Small intestine (tissue), 7 donors: Measurements from ENCODE around the gene MRPS24. TPM values are rescaled to one million over a fixed set of nuclear protein-coding genes. Genes with fewer than 3 reads are reported as not detected.

Source experiments
- DNase-seq, 2 donors: peaks; one replicate each; pipeline versions ENCODE4 v3.0.0 to v3.0.0-alpha.2; 2013
- FAIRE-seq: peaks from 2 replicates; lab custom pipeline; 2012; peaks lifted over from hg19 to GRCh38; lab: Jason Lieb, UNC
- H3K27ac ChIP-seq, 3 donors: one replicate each; pipeline ENCODE4 v1.5.1; 2013; ENCODE audit warnings: low read length in 2 of 3, mild to moderate bottlenecking in 2 of 3, control low read depth in 1 of 3, inconsistent platforms in 1 of 3, low read depth in 1 of 3, moderate library complexity in 1 of 3
- H3K27me3 ChIP-seq, 3 donors: one replicate each; pipeline ENCODE4 v1.6.1; 2013; ENCODE audit warnings: low read length in 3 of 3, inconsistent platforms in 1 of 3; ENCODE audit not compliant: control insufficient read depth in 3 of 3, insufficient read depth in 3 of 3
- H3K36me3 ChIP-seq, 3 donors: one replicate each; pipeline ENCODE4 v1.6.1; 2013; ENCODE audit warnings: low read length in 3 of 3, inconsistent platforms in 1 of 3, low read depth in 1 of 3, mild to moderate bottlenecking in 1 of 3, moderate library complexity in 1 of 3; ENCODE audit not compliant: control insufficient read depth in 3 of 3, insufficient read depth in 2 of 3
- H3K4me1 ChIP-seq, 3 donors: one replicate each; pipeline ENCODE4 v1.6.1; 2013; ENCODE audit warnings: low read length in 2 of 3, inconsistent platforms in 1 of 3, low read depth in 1 of 3, mild to moderate bottlenecking in 1 of 3, moderate library complexity in 1 of 3; ENCODE audit not compliant: control insufficient read depth in 3 of 3, insufficient read depth in 2 of 3
- H3K4me3 ChIP-seq, 3 donors: one replicate each; pipeline ENCODE4 v1.5.1; 2013; ENCODE audit warnings: low read length in 3 of 3, control low read depth in 1 of 3, inconsistent platforms in 1 of 3, low read depth in 1 of 3, mild to moderate bottlenecking in 1 of 3, moderate library complexity in 1 of 3
- H3K9me3 ChIP-seq, 2 donors: one replicate each; pipeline ENCODE4 v1.6.1; 2013; ENCODE audit warnings: low read depth in 1 of 2, low read length in 1 of 2; ENCODE audit not compliant: control insufficient read depth in 2 of 2, insufficient read depth in 1 of 2
- WGBS, 3 donors: extraction: QIAGEN DNeasy Blood & Tissue Kit; methylation state at CpG; one replicate each; pipeline ENCODE4 v1.1.7; 2013; 5-methylcytosine and 5-hydroxymethylcytosine counted together
- polyA plus RNA-seq, 4 donors: library from polyadenylated mRNA; stranded (reverse) in 3 of 4; unstranded in 1 of 4; fragments of 200-250 nt in 3 of 4; fragments of 120-200 nt in 1 of 4; gene quantifications; one replicate each; pipeline versions ENCODE4 v1.2.1 to v1.2.3, GENCODE V29; 2013
- donor health status: healthy with polysubstance abuse.
- donor health status: control.
- donor health status: control.
- donor health status: Bipolar disorder and iron deficiency.
- donor health status: healthy.

Gene MRPS24
- polyA plus RNA-seq, 4 donors, result 88.9 to 174 (median 134) TPM

DNA sequence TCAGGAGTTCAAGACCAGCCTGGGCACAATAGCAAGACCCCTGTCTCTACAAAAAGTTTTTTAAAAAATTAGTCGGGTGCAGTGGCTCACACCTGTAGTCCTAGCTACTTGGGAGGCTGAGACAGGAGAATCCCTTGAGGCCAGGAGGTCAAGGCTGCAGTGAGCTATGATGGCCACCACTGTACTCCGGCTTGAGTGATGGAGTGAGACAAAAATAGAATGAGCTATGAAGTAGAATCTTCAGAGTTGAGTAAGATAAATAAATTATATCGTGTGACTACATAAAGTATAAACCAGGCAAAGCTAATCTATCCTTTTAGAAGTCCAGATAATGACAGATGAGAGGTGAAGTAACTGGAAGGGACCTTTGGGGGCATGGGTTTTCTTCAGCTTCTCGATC lies 15.3 kb upstream of the MRPS24 start:
- Histone ChIP-seq H3K4me3 (no peak overlapping the region), H3K9me3 (no peaks in the 10 kb centered on the region), H3K36me3 (peaks cover 14 to 48% (median 17%) of the 10 kb centered on the region in 3 donors), H3K4me1 (peaks cover 0 to 5% (median 0%) of the 10 kb centered on the region in 3 donors), H3K27ac (no peak overlapping the region), H3K27me3 (no peaks in the 10 kb centered on the region)
- DNase-seq, result no peak
- WGBS, 3 donors, result 88 to 90% (median 88%) methylated on average over 4 of the region's 4 CpGs
- FAIRE-seq, result no peak

DNA sequence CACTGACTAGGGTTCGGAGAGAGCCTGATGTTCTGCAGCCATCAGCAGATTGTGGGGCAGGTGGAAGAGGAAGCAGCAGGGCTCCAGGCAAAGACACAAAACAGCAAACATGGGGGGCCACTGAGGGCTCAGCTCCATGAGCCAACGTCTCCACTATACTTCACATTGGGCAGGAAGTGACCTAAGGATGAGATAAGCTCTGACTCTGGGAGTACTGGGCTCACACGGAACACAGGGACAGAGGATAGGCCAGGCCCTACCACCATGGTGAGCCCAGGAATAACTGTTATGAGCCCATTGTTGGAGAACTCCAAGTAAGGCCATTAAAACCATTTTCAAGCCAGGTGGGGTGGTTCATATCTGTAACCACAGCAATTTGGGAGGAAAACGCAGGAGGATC lies 14.9 kb upstream of the MRPS24 start:
- no peak overlapping the region for H3K4me3 ChIP-seq
- WGBS, 3 donors, result 81 to 90% (median 84%) methylated on average over 4 of the region's 4 CpGs
- no peaks in the 10 kb centered on the region for H3K9me3 ChIP-seq
- DNase-seq (no peak), FAIRE-seq (no peak)
- H3K4me1 ChIP-seq, result peaks cover 0 to 3% (median 0%) of the 10 kb centered on the region in 3 donors
- H3K27me3 ChIP-seq, result no peaks in the 10 kb centered on the region
- H3K27ac ChIP-seq, result no peak overlapping the region
- H3K36me3 ChIP-seq, result peaks cover 14 to 52% (median 17%) of the 10 kb centered on the region in 3 donors

DNA sequence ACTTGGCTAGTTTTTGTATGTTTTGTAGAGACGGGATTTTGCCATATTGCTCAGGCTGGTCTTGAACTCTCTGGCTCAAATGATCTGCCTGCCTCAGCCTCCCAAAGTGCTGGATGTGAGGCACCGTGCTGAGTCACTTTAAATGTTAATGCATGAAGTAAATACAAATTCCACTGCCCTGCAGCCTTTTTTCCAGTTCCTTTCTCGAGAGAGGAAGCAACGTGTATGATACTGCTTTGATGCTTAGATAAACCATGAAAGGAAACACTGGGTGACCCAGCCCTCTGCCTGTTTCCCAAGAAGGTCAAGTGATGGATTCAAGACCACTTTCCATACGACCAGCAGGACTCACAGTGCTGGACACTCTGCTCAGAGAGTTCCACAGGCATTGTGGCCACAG lies 11.3 kb upstream of the MRPS24 start:
- no peaks in the 10 kb centered on the region for H3K9me3 ChIP-seq
- H3K4me1 ChIP-seq, result no peaks in the 10 kb centered on the region
- peaks cover 25 to 76% (median 34%) of the 10 kb centered on the region in 3 donors for H3K36me3 ChIP-seq
- no peak overlapping the region for H3K27ac ChIP-seq
- WGBS, 3 donors, result 74 to 85% (median 80%) methylated on average over 5 of the region's 5 CpGs
- no peak for FAIRE-seq
- H3K4me3 ChIP-seq, result no peak overlapping the region
- DNase-seq, result no peak
- no peaks in the 10 kb centered on the region for H3K27me3 ChIP-seq

DNA sequence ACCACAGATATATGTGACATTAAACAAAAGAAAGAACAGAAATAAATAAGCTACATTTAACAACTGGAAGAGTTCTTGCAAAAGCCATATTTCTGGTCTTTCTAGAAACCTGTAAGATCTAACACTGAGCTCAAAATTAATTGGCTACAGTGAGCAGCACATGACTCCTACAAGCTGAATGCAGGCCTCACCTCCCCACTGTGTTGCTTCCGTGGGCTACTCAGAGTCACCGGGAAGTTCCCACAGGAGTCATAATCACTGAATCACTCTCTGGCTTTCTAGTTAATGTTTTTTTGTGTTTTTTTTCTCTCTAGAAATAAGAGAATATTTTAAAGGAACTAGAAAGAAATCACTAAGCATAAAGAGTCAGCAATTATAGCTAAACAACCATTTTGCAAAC lies 10.2 kb upstream of the MRPS24 start:
- WGBS, 3 donors, result 87 to 95% (median 91%) methylated on average over 2 of the region's 2 CpGs
- H3K27ac ChIP-seq, result no peak overlapping the region

DNA sequence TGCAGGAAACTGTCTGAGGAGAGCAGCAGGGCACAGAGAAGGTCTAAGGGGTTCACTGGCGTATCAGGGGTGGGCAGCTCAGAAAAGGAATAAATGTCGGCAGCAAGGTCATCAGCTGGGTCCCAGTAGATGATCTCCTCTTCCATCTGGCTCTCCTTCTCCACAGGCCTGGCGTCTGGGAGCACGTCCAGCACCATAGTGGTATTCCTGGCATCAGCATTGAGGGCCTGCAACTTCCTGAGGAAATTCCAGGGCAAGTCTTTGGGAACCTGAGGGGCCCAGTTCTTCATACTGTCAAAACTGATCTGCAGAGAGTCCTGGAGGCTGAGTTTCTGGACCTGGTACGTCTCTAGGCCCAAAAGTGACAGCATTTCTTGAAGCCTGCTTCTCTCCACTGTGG lies 9.6 kb upstream of the MRPS24 start:
- WGBS, 3 donors, result 84 to 97% (median 92%) methylated on average over 5 of the region's 5 CpGs

More for the DNA sequence above, 10.2 kb upstream of the MRPS24 start:
- Histone ChIP-seq H3K36me3 (peaks cover 22 to 82% (median 38%) of the 10 kb centered on the region in 3 donors), H3K9me3 (no peaks in the 10 kb centered on the region), H3K27me3 (no peaks in the 10 kb centered on the region), H3K4me3 (no peak overlapping the region), H3K4me1 (no peaks in the 10 kb centered on the region)
- DNase-seq (no peak), FAIRE-seq (no peak)

DNA sequence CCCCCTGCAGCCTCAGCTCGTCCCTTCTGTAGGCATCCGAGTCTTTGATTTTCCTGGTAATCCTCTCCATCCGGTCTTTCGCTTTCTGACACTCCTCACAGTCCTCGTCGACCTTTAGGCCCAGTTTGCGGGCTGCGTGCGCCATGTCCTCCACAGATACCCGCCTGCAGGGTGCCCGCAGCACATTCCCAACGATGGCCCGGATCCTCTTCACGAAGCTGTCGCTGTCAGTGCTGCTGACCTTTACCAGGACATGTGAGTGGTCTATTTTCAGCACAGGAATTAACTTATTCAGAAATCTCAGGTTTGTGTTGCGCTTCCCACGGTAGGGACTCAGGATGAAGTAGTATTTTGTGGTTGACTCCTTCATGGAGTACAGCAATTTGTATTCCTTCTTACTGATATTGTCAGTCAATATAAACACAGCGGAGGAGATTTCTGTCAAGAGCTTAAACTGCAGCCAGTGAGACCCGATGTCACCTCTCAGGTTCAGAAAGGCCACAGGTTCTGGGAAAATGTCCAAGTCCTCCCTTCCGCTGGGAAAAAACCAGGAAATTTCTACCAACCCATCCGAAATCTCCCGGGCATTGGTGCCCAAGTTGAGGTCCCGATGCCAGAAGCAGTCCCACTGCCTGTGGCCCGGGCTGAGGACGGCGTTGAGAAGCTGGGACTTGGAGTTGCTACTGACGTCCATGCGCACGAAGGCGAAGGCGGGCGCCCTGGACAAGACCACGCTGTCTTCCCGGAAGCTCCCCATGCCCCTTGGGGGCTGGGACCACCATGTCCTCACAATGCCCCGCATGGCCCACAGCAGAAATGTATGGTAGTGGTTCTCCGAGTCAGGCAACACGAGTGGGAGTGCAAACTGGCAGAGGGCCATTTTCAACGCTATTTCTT lies 8.9 kb upstream of the MRPS24 start:
- FAIRE-seq (no peak), DNase-seq (no peak)
- peaks cover 14 to 79% (median 31%) of the 10 kb centered on the region in 3 donors for H3K36me3 ChIP-seq
- 90 to 95% (median 94%) methylated on average over 38 of the region's 38 CpGs for WGBS, 3 donors
- H3K4me1 ChIP-seq, result peaks cover 0 to 5% (median 3%) of the 10 kb centered on the region in 3 donors
- no peak overlapping the region for H3K4me3 ChIP-seq
- no peaks in the 10 kb centered on the region for H3K27me3 ChIP-seq
- H3K9me3 ChIP-seq, result no peaks in the 10 kb centered on the region
- H3K27ac ChIP-seq, result no peak overlapping the region

More for the DNA sequence above, 9.6 kb upstream of the MRPS24 start:
- FAIRE-seq (no peak), DNase-seq (no peak)
- Histone ChIP-seq H3K4me1 (peaks cover 0 to 2% (median 0%) of the 10 kb centered on the region in 3 donors), H3K27me3 (no peaks in the 10 kb centered on the region), H3K4me3 (no peak overlapping the region), H3K27ac (no peak overlapping the region), H3K9me3 (no peaks in the 10 kb centered on the region), H3K36me3 (peaks cover 16 to 82% (median 34%) of the 10 kb centered on the region in 3 donors)

DNA sequence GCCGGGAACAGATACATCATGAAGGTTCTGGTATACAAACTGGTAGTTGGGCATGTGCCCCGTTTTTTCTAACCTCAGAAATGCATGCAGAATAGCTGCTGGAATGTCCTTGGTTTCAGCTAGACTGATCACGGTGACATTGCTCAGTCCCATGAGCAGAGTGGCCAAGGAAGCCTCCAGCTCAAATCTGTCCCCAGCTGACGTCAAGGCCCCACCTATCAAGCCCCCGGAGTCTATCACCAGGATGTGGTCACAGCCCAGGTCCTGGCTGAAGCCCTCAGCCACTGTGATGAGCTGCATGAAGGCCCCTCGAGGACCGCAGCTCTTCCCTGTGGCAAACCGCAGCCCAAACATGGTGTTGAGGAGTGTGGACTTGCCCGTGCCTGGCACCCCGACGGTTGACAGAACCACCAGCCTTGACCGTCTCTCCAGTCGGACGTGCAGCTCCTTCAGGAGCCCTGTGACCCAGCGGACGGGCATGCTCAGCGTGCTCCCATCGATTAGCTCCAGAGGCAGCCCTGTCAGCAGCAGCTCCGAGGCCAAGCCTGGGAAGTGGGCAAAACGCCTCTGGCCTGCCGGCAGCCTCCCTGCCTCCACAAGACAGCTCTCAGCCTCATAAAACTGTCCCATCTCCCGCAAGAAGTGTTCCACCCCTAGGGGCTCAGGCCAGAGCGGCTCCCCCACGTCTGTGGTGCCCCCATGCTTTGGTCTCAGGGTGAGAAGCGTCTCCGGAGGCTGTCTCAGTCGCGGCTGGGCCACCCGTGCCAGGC lies 7.8 kb upstream of the MRPS24 start:
- FAIRE-seq (no peak), DNase-seq (no peak)
- Histone ChIP-seq H3K36me3 (peaks cover 14 to 76% (median 28%) of the 10 kb centered on the region in 3 donors), H3K27me3 (no peaks in the 10 kb centered on the region), H3K4me1 (peaks cover 5 to 16% (median 7%) of the 10 kb centered on the region in 3 donors), H3K9me3 (no peaks in the 10 kb centered on the region), H3K27ac (no peak overlapping the region), H3K4me3 (no peak overlapping the region)
- whole genome bisulfite sequencing, 3 donors, result 88 to 95% (median 93%) methylated on average over 29 of the region's 29 CpGs

DNA sequence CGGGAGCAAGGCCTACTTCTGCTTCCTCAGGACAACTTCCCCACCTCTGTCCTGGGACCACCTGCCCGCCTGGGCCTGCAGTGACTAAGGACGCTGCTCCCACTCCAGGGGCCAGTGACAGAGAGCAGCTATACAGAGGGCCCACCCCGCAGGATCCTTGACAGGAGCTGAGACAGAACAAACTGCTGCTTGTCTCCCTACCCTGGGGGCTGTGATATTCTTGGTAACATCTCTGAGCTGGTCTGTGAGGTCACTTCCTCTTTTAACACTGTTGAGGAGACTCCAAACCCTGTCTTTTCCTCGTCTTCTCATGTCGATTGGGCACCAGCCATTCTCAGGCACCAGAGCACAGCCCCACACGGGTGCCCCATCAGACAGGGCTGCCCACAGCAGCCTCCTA lies 6.9 kb upstream of the MRPS24 start:
- H3K27ac ChIP-seq, result no peak overlapping the region
- H3K9me3 ChIP-seq, result no peaks in the 10 kb centered on the region
- no peak overlapping the region for H3K4me3 ChIP-seq
- H3K27me3 ChIP-seq, result no peaks in the 10 kb centered on the region
- H3K36me3 ChIP-seq, result peaks cover 12 to 71% (median 25%) of the 10 kb centered on the region in 3 donors
- DNase-seq (no peak), FAIRE-seq (no peak)
- H3K4me1 ChIP-seq, result peaks cover 6 to 18% (median 7%) of the 10 kb centered on the region in 3 donors
- 85 to 94% (median 93%) methylated on average over 7 of the region's 7 CpGs for WGBS, 3 donors
